Activated naive CD4-positive, alpha-beta T cell treated with Interleukin-2 at 50 U/mL for 16 hours (primary cell): ENCODE measurements around the gene G2E3.
"Not testable (repeated sequence)": the region's sequence is repeated elsewhere in the genome, so short reads cannot be mapped to it uniquely, and the experiment has no call there.

Experiments used
- DNase-seq: peaks from one replicate; pipeline ENCODE4 v3.0.0-alpha.2; 2020

The G2E3 gene

GRCh38 chr14:30560581-30560980, 1.6 kb downstream of the G2E3 start:
- no peak for DNase-seq

DNA sequence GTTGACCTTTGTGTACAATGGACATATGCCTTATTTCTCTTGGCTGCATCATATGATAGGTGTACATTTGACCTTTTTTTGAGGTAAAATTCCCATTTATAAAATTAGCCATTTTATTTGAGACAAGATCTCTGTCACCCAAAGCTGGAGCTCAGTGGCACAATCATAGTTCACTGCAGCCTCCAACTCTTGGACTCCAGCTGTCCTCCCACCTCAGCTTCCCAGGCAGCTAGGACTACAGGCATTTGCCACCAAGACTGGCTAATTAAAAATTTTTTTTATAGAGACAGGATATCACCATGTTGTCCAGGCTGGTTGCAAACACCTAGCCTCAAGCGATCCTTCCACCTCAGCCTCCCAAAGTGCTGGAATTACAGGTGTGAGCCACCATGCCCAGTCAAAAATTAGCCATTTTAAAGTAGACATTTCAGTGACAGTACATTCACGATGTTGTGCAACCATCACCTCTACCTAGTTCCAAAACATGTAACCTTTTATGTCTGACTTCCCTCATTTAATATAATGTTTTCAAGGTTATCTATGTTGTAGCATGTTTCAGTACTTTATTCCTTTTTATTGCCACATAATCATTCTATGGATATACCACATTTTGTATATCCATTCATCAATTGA, 5.4 kb downstream of the G2E3 start:
- DNase-seq, result no peak

DNA sequence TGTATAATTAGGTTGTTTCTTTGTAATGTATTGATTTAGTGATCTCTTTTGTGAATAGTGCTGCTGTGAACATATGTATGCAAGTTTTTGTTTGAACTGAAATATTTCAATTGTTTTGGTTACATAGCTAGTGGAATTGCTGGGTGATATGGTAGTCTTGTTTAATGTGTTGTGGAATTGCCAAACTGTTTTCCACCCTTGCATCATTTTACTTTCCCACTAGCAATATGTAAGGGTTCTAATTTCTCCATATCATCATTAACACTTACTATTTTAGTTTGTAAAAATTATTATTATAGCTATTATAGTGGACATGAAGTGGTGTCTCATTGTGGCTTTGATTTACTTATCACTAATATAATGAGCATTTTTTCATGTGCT, 5.9 kb downstream of the G2E3 start:
- DNase-seq, result no peak

- DNase-seq, result no peak
Observed at GRCh38 chr14:30569216-30569902, 10.4 kb downstream of the G2E3 start.

DNA sequence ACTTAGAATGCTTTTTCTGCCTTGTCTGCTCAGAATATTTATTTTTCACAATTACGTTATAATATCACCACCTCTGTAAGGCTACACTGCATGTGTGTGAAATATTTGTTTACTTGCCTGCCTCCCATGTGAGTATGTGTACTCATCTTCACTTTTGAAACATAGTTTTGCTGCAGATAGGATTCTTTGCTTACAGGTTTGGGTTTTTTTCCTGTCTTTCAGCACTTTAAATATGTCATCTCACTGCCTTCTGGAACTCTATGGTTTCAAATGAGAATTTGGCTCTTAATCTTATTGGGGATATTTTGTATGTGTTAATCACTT, 10.9 kb downstream of the G2E3 start:
- DNase-seq, result no peak

GRCh38 chr14:30572237-30572636, 13.3 kb downstream of the G2E3 start:
- no peak for DNase-seq

- DNase-seq, result no peak
Observed at GRCh38 chr14:30572771-30573170, 13.8 kb downstream of the G2E3 start.

GRCh38 chr14:30573226-30573814, 14.4 kb downstream of the G2E3 start:
- DNase-seq, result no peak

GRCh38 chr14:30573966-30574365, 15.0 kb downstream of the G2E3 start:
- no peak for DNase-seq

- DNase-seq, result not testable (repeated sequence)
Observed at GRCh38 chr14:30574777-30575176, 15.8 kb downstream of the G2E3 start.

- DNase-seq, result not testable (repeated sequence)
Observed at GRCh38 chr14:30576333-30576732, 17.4 kb downstream of the G2E3 start.

- no peak for DNase-seq
Observed at GRCh38 chr14:30580616-30581282, 21.8 kb downstream of the G2E3 start.

DNA sequence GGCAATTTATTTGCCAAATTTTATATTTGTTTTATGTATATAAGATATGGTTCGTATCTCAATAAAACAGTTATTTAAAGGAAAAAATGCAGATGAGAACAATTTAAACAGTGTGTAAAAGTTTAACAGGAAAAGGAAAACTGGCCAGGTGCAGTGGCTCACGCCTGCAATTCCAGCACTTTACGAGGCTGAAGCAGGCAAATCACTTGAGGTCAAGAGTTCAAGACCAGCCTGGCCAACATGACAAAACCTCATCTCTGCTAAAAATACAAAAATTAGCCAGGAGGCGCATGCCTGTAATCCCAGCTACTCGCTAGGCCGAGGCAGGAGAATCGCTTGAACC, 22.3 kb downstream of the G2E3 start:
- no peak for DNase-seq

DNA sequence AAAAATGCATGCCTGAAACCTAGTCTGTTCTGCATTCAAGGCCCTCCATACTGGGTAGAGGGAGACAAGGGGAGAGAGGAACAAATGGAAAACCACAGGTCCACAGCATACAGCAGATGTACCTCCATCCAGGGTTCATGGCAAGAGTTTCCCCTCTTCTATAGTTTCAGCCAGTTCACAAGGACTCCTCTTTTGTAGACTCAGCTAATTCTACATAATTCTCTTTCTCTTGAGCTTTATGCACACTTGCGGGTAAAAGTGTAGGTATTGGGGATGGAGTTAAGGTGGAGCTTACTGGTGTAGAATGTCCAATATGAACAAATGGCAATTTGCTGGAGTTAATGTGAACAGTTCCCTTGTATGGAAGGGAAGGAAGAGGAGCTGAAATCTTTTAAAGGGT, 23.4 kb downstream of the G2E3 start:
- DNase-seq, result no peak

DNA sequence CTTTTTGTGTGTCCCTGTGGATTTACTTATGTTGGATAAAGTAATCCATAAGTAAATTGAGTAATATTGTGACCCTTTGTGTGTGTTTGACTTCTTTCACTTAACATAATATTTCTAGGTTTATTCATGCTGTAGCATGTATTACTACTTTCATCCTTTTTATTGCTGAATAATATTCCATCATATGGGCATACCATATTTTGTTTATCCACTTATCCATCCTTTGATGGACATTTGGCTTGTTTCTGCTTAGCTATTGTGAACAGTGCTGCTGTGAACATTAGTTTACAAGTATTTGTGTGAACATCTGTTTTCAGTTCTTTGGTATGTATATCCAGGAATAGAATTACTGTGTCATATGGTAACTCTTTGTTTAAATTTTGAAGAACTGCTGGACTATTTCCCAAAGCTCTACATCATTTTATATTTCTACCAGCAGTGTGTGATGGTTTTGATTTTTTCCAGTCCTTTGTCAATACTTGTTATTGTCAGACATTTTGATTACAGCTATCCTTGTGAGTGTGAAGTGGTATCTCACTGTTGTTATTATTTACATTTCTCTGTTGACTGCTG, 25.2 kb downstream of the G2E3 start:
- no peak for DNase-seq

DNA sequence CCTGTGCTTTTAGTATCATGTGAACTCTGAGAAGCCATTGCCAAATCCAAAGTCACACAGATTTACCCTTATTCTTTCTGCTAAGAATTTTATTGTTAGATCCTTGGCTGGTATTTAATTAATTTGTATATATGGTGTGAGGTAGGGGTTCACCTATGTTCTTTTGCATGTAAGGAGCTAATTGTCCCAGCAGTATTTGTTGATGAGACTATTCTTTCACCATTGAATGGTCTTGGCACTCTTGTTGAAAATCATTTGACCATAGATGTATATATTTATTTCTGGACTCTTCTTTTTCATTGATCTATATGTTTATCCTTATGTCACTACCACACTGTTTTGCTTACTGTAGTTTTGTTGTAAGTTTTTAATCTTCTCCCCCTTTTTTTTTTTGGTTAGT, 26.2 kb downstream of the G2E3 start:
- DNase-seq, result no peak

- DNase-seq, result no peak
Observed at GRCh38 chr14:30587141-30587540, 28.2 kb downstream of the G2E3 start.

GRCh38 chr14:30588873-30589272, 29.9 kb downstream of the G2E3 start:
- DNase-seq, result no peak

- no peak for DNase-seq
Observed at GRCh38 chr14:30596935-30597334, 38.0 kb downstream of the G2E3 start.

DNA sequence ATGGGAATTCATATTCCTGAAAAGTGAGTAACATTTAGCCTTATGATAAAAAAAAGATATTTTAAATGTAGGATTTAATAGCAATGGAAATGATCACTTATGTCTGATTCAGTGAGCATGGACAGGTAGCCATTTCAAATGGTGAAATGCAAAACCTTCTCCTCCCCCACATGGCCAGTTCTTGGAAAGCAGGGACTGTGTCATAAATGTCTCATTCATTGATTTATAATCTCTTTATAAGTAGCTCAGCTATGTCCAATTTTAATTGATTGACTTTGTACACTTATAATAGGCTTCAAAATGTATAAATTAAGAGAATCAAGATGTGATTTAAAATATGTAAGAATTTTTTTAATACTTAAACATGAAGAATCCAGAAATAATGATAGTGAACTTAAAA, 38.5 kb downstream of the G2E3 start:
- DNase-seq, result no peak

- DNase-seq, result no peak
Observed at GRCh38 chr14:30600922-30601918, 42.3 kb downstream of the G2E3 start.

DNA sequence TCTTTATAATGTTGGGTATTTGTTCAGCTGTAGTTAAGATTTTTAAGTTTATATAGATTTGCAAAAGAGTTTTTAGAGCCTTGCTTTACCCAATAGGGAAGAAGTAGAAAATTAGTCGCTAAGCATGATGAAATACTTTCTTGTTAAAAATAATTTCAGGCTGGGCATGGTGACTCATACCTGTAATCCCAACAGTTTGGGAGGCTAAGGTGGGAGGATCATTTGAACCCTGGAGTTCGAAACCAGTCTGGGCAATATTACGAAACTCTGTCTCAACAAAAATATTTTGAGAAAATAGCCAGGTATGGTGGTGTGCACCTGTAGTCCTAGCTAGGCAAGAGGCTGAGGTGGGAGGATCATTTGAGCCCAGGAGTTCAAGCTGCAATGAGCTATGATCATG, 44.4 kb downstream of the G2E3 start:
- no peak for DNase-seq

- not testable (repeated sequence) for DNase-seq
Observed at GRCh38 chr14:30604696-30605095, 45.7 kb downstream of the G2E3 start.
